Stimulated activated CD8-positive, alpha-beta memory T cell treated with anti-CD3 and anti-CD28 coated beads, Interleukin-4, amount 100 ng/mL, for 4 hours (primary cell): Measurements from ENCODE around the gene PSMD8.
"Not testable (repeated sequence)": the region's sequence is repeated elsewhere in the genome, so short reads cannot be mapped to it uniquely, and the experiment has no call there.

Source experiments
- DNase-seq, 2 donors: peaks; one replicate each; pipeline ENCODE4 v3.0.0-alpha.2; 2020; ENCODE audit warnings: low read depth in 2 of 2, low spot score in 1 of 2

Gene PSMD8

DNA sequence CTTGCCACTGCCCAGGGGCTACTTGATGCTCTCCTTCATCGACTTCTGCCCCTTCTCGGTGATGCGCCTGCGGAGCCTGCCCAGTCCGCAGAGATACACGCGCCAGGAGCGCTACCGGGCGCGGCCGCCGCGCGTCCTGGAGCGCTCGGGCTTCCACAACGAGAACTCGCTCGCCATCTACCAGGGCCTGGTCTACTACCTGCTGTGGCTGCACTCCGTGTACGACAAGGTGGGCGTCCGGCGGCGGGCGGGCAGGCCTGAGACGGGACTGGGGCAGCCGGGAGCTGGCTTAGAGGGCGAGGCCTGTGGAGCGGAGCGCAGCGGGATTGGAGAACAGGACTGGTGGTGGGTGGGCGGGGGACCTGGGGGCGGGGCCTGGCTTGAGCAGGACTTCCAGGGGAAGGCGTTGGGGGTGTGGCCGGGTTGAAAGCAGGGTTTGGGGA lies 12.7 kb upstream of the PSMD8 start:
- peak in 1 of 2 donors; percentile 31 for DNase-seq

DNA sequence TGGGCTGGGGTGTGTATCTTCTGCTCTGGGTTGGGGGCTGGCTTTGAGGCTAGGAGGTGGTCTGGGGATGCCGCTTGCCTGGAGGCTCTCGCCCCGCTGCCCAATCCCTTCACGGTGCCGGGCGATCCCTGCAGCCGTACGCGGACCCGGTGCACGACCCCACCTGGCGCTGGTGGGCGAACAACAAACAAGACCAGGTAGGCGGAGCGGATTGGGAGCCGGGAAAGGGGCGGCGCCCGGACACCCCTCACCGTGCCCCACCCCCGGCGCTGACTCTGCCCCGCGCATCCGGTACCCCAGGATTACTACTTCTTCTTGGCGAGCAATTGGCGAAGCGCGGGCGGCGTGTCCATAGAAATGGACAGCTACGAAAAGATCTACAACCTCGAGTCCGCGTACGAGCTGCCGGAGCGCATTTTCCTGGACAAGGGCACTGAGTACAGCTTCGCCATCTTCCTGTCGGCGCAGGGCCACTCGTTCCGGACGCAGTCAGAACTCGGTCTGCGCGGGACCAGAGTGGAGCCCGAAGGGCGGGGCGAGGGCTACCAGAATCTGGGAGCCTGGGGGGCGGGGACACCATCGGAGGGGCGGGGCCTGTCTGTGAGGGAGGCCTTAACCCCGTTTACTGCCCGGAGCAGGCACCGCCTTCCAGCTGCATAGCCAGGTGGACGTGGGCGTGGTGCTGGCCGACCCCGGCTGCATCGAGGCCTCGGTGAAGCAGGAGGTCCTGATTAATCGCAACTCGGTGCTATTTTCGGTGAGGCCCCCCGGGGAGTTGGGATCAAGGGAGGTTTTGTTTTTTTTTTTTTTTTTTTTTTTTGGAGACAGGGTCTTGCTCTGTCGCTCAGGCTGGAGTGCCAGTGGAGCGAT lies 12.1 kb upstream of the PSMD8 start:
- DNase-seq, result peak; percentile 35 to 43

DNA sequence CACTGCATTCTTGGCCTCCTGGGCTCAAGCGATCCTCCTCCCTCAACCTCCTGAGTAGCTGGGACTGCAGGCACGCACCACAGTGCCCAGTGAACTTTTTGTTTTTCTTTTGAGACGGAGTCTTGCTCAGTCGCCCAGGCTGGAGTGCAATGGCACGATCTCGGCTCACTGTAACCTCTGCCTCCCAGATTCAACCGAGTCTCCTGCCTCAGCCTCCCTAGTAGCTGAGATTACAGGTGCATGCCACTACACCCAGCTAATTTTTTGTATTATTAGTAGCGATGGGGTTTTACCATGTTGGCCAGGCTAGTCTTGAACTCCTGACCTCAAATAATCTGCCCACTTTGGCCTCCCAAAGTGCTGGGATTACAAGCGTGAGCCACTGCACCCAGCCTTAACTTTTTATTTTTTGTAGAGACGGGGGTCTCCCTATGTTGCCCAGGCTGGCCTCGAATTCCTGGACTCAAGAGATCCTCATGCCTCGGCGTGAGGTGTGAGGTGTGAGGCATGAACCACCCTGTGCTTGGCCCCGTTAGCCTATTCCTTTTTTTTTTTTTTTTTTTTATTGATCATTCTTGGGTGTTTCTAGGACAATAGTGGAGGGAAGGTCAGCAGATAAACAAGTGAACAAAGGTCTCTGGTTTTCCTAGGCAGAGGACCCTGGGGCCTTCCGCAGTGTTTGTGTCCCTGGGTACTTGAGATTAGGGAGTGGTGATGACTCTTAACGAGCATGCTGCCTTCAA lies 11.3 kb upstream of the PSMD8 start:
- not testable (repeated sequence) for DNase-seq

GRCh38 chr19:38367041-38367440 lies 7.3 kb upstream of the PSMD8 start:
- no peak for DNase-seq

DNA sequence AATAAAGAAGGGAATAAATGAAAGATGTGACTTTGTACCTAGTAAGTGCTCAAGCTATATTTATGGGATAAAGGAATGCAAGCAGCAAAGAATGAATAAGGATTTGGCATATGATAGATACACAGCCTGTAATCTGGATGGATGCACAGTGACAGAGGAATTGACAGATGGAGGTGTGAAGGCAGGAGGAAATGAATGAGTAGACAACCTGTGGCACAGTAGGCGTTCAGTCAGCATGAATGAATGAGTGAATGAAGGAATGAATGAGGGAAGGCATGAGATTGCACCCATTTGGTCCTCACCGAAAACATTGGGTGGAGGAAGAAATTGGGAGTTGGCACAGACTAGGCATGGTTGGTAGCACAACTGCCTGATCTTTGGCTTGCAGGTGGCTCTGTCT lies 4.8 kb upstream of the PSMD8 start:
- no peak for DNase-seq

DNA sequence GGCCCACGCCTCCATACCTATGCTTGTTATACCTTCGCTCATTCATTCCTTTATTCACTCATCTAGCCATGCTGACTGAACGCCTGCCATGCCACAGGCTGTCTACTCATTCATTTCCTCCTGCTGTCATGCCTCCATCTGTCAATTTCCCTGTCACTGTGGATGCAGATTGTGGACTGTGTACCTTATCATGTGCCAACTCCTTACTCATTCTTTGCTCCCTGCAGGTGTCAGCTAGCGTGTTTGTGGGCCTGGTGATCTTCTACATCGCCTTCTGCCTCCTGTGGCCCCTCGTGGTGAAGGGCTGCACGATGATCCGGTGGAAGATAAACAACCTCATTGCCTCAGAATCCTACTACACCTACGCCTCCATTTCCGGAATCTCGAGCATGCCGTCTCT lies 4.1 kb upstream of the PSMD8 start:
- DNase-seq, result no peak

GRCh38 chr19:38371081-38371480 lies 3.3 kb upstream of the PSMD8 start:
- DNase-seq, result no peak

DNA sequence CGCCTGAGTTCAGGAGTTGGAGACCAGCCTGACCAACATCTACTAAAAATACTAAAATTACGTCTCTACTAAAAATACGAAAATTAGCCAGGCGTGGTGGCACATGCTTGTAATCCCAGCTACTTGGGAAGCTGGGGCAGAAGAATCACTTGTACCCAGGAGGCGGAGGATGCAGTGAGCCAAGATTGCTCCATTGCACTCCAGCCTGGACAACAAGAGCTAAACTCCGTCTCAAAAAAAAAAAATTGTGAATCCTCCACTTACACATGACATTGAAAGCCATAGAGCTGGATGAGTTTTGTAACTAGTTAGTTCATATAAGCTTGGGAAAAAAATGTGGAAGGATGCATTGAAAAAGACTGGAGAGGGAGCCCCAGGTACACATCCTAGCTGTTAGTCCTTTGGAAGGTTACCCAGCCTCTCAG lies 452 bp upstream of the PSMD8 start:
- DNase-seq, result no peak

DNA sequence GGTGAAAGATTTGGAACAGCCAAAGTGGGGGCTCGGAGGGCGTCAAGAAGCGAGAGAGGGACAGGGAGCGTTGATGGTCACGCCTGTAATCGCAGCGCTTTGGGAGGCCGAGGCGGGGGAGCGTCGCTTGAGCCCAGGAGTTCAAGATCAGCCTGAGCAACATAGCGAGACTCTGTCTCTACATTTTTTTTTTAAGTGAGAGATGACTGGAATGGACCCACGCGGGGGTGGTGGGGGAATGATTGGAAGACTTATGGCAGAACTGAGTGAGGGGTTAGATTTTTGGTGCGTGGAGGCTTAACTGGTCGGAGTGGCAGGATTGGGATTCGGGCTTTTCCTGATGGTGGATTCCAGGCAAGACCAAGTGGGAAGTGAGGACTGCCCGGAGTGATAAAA lies 725 bp downstream of the PSMD8 start:
- no peak for DNase-seq

- DNase-seq, result no peak
Observed at GRCh38 chr19:38375748-38376147, 1.4 kb downstream of the PSMD8 start.

DNA sequence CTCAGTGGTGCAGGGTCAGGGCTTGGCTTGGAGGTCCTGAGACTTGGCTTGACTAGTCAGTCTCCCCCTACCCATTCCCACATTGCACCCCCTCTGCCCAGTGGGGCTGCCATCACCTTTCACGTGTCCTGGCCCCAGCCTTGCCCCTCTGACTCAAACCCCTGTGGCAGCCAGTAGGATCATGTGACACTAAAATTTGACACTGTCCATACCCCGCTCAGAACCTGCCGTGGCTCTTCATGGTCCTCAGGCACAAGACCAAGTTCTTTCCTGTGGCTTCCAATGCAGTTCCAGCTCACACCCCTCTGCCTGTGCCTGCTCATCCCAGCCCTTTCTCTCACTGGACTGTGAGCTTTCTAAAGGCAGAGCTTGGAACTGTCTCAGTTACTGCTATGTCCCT lies 2.2 kb downstream of the PSMD8 start:
- DNase-seq, result no peak

GRCh38 chr19:38377052-38377451 lies 2.7 kb downstream of the PSMD8 start:
- no peak for DNase-seq

GRCh38 chr19:38378866-38379265 lies 4.5 kb downstream of the PSMD8 start:
- DNase-seq, result no peak

DNA sequence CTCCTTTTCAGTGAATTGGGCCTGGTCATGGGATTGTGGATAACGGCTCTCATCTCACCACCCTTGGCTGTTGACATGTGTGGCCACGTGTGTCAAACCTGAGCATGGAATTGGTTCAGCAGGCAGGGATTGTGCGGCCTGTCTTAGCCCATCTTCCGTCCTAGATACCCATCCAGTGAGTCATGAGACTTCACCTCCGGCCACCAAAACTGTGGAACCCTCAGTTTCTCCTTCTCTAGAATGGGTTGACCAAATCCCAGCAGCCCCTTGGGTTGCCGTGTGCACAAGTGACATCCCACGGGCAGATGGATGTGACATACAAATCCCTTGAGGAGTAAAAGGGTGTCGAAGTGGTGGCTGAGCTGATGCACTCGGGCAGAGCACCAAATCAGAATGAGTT lies 6.8 kb downstream of the PSMD8 start:
- DNase-seq, result no peak

DNA sequence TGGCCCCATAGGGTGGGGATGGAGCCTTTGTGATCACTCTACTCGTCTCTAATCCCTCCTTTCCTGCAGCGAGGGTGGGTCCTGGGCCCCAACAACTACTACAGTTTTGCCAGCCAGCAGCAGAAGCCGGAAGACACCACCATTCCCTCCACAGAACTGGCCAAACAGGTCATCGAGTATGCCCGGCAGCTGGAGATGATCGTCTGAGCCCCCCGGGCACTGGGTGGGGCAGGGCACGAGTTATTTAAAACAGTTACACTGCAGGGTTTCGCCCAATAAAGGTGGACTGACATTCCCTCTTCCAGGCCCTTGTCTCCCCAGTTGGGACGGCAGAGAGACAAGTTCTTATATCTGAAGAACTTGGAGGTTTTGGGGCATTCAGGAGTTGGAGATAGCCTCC lies 8.8 kb downstream of the PSMD8 start:
- DNase-seq, result no peak

GRCh38 chr19:38383743-38384142 lies 9.4 kb downstream of the PSMD8 start:
- no peak for DNase-seq

DNA sequence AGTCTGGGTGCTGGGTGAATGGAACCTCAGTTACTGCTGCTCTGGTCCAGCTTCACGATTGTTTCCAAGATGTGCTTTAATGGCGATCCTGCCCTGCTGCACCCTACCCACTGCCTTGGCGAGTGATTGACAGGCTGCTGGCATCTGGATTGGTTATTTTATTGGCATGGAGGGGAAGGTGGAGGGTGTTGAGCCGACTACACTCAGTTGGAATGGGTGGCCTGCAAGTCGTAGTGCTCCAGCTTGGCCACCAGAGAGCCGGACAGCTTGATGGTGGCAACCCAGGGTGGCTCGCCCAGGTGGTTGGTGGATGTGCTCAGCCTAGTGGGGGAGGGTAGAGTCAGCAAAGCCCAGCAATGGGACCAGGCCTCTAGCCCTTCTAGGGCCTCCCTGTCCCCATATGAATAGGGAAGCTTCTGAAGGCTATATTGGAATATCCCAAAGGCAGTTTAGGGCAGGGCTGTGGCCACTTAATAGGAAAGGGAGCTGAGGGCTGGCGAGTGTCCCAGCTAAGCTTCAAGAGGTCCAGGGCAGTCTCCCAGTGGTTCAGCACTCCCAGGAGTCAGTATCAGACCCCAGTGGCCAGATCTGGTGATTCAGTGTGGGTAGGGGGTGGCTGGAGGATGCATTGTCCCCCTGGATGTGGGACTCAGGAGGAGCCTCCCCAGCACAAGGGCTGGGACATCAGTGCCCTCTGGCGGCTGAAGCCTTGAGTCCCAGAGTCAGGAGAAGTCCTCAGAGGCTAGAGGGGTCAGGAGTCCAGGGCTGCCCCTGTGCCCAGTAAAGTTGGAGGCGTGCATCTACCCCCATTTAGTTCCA lies 10.0 kb downstream of the PSMD8 start:
- DNase-seq, result no peak

- DNase-seq, result no peak
Observed at GRCh38 chr19:38385057-38385803, 10.9 kb downstream of the PSMD8 start.

DNA sequence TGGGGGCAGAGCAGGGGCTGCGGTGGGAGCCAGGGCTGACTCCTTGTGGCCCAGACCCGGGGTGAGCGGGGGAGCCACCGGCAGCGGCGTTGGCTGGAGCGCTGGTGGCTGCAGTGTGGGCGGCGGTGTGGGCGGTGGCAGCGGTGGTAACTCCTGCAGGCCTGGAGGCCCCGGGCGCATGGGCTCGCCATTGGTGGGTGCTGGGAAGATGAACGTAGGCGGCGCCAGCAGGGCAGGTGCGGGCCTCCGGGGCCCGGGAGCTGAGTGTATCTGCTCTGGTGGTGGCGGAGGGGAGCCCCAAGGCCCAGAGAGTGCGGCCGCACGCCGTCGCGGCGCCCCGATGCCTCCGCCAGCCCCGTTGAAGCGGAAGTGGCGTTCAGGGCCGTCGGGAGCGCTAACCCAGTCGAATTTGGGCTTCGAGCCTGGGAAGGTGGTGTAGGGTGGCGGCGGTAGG lies 11.5 kb downstream of the PSMD8 start:
- DNase-seq, result no peak

DNA sequence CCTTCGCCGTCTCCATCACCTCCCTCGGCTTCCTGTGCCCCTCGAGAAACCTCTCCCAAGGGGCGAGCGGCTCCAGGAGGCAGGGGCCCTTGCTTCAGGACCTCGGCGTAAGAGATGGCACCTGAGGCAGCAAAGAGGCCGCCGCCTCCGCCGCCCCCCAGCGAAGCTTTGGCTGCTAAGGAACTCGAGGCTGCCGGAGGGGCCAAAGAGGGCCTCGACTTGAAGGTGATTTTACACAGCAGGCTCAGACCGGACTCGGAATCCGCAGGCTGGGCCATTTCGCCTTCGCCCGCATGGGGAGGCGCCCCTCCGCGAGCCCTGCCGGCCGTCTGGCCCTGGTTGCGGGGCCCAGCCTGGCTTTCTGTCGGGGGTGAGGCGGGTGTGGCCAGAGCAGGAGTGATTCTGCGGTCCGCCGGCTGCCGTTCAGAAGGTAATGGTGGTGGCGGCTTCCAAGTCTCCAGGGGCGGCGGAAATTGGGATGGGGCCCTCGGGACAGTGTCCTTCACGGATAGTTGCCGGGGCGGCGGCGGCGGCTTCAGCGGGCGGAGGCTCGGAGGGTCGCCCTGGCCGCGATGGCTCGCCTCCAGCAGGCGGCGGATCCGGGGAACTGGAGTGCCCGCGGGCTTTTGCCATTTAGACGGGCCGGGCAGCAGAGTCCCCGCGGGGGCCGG lies 12.1 kb downstream of the PSMD8 start:
- DNase-seq, result no peak
